Neural cell (in vitro differentiated cells): ENCODE data around the gene POU2F3. TPM values are rescaled to one million over a fixed set of nuclear protein-coding genes. Genes with fewer than 3 reads are reported as not detected.

Experiments
- H2AFZ ChIP-seq: fragments of 200-600, 300-800 bp; sonication (generic), shearing (Covaris generic); 2 replicates; pipeline ENCODE4 v1.6.0; 2014; ENCODE audit warnings: low read depth, mild to moderate bottlenecking, antibody characterized with exemption, low read length, moderate library complexity
- H3F3A ChIP-seq: fragments of 200-600 bp; shearing (Covaris generic); 2 replicates; pipeline ENCODE4 v1.6.1; 2016; ENCODE audit warnings: mild to moderate bottlenecking, moderate library complexity, mixed read lengths, antibody characterized with exemption, low read length; ENCODE audit not compliant: insufficient read depth, poor library complexity, severe bottlenecking
- H3K27ac ChIP-seq: fragments of 200-600, 300-800 bp; sonication (generic), shearing (Covaris generic); 2 replicates; pipeline ENCODE4 v1.5.1; 2014; ENCODE audit warnings: mild to moderate bottlenecking, low read length, moderate library complexity
- H3K27me3 ChIP-seq: fragments of 300-800, 200-600 bp; sonication (generic), shearing (Covaris generic); 2 replicates; pipeline ENCODE4 v1.6.0; 2014; ENCODE audit warnings: mild to moderate bottlenecking, low read depth, low read length, moderate library complexity; ENCODE audit not compliant: insufficient read depth
- H3K36me3 ChIP-seq: fragments of 300-800, 200-600 bp; sonication (generic), shearing (Covaris generic); 2 replicates; pipeline ENCODE4 v1.5.1; 2014; ENCODE audit warnings: mild to moderate bottlenecking, antibody characterized with exemption, low read length, moderate library complexity; ENCODE audit not compliant: insufficient read depth
- H3K4me2 ChIP-seq: fragments of 300-800, 200-600 bp; sonication (generic), shearing (Covaris generic); 2 replicates; pipeline ENCODE4 v1.6.0; 2014; ENCODE audit warnings: mild to moderate bottlenecking, low read length
- H3K4me3 ChIP-seq: fragments of 300-800, 200-600 bp; sonication (generic), shearing (Covaris generic); 2 replicates; pipeline ENCODE4 v1.5.1; 2014; ENCODE audit warnings: mild to moderate bottlenecking, low read length, moderate library complexity
- H3K79me2 ChIP-seq: fragments of 200-600 bp; shearing (Covaris generic); replicated peaks from 2 replicates; pipeline ENCODE4 v1.6.0; 2014; ENCODE audit warnings: mild to moderate bottlenecking, low read length, moderate library complexity; ENCODE audit not compliant: insufficient read depth
- H3K9ac ChIP-seq: fragments of 300-800, 200-600 bp; sonication (generic), shearing (Covaris generic); 2 replicates; pipeline ENCODE4 v1.6.1; 2016; ENCODE audit warnings: mild to moderate bottlenecking, low read length, mixed read lengths
- H3K9me2 ChIP-seq: fragments of 200-600 bp; shearing (Covaris generic); 2 replicates; pipeline ENCODE4 v1.6.1; 2016; ENCODE audit warnings: mild to moderate bottlenecking, low read length, mixed read lengths; ENCODE audit not compliant: insufficient read depth
- H3K9me3 ChIP-seq: fragments of 200-600, 300-800 bp; sonication (generic), shearing (Covaris generic); 2 replicates; pipeline ENCODE4 v1.6.1; 2016; ENCODE audit warnings: mild to moderate bottlenecking, mixed run types, low read length, moderate library complexity, mixed read lengths
- H4K20me1 ChIP-seq: fragments of 200-600 bp; shearing (Covaris generic); 2 replicates; pipeline ENCODE4 v1.6.1; 2016; ENCODE audit warnings: mild to moderate bottlenecking, mixed run types; ENCODE audit not compliant: insufficient read depth
- CTCF ChIP-seq: fragments of 450-650 bp; IDR thresholded peaks from 2 replicates; pipeline ENCODE4 v1.5.1; 2014; ENCODE audit warnings: antibody characterized with exemption, mild to moderate bottlenecking, moderate library complexity; ENCODE audit not compliant: poor library complexity, severe bottlenecking
- EP300 ChIP-seq: fragments of 450-650 bp; conservative IDR thresholded peaks from 2 replicates; pipeline ENCODE4 v1.6.1; 2014; ENCODE audit warnings: antibody characterized with exemption, mild to moderate bottlenecking, moderate library complexity; ENCODE audit not compliant: poor library complexity, severe bottlenecking
- EZH2 ChIP-seq: fragments of 200-600, 300-800 bp; shearing (Covaris generic), sonication (generic); IDR thresholded peaks from 2 replicates; pipeline ENCODE4 v1.6.1; 2014; ENCODE audit warnings: antibody characterized with exemption, low read length, borderline replicate concordance, mild to moderate bottlenecking; ENCODE audit not compliant: insufficient read depth, poor library complexity, severe bottlenecking
- MXI1 ChIP-seq: fragments of 450-650 bp; conservative IDR thresholded peaks from 2 replicates; pipeline ENCODE4 v1.6.1; 2014; ENCODE audit warnings: antibody characterized with exemption, mild to moderate bottlenecking; ENCODE audit not compliant: poor library complexity, severe bottlenecking
- POLR2AphosphoS5 ChIP-seq: IDR thresholded peaks from 2 replicates; pipeline ENCODE4 v1.6.1; 2012
- RAD21 ChIP-seq: fragments of 450-650 bp; conservative IDR thresholded peaks from 2 replicates; pipeline ENCODE4 v1.6.1; 2014; ENCODE audit warnings: antibody characterized with exemption, mild to moderate bottlenecking, moderate library complexity
- SMC3 ChIP-seq: fragments of 450-650 bp; conservative IDR thresholded peaks from 2 replicates; pipeline ENCODE4 v1.6.1; 2014; ENCODE audit warnings: antibody characterized with exemption, mild to moderate bottlenecking, moderate library complexity; ENCODE audit not compliant: poor library complexity
- TAF1 ChIP-seq: IDR thresholded peaks from 2 replicates; pipeline ENCODE4 v1.6.1; 2012; ENCODE audit warnings: low read depth
- polyA plus RNA-seq: library from polyadenylated mRNA; depleted of rRNA; stranded (reverse); fragments of >200 nt; gene quantifications from 2 replicates; pipeline ENCODE4 v1.2.3, GENCODE V29; 2014
- TF ChIP-seq, protein P1 (sequence below): IDR thresholded peaks from 2 replicates; pipeline ENCODE4 v1.6.1; 2012; ENCODE audit warnings: borderline replicate concordance

POU2F3 gene
- polyA plus RNA-seq, 1 donor from 2014 or later, result not detected

DNA sequence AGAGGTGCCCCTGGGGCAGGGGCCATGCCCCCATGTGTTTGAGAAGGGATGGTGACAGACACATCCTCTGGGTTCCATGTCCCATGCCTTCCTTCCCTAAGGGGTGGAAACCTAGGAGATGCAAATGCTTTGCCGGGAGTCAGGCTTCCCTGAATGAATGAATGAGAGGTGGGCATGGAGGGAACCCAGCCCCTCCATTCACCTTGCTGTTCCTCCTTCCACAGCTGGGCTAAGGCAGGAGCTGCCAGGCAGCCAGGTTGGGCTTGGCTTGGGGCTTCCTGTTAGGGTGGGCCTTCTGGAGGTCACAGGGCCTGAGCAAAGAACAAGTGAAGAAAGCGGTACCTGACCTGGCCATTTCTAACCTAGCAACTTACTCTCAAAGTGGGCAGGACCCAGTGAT, 926 bp downstream of the POU2F3 start:
- H3K79me2 ChIP-seq, result no peaks in the 10 kb centered on the region
- no peaks in the 10 kb centered on the region for H3K9me2 ChIP-seq
- no peaks in the 10 kb centered on the region for H3K9me3 ChIP-seq
- no peak overlapping the region for H3K9ac ChIP-seq
- no peaks in the 10 kb centered on the region for H4K20me1 ChIP-seq
- peaks cover 32% of the 10 kb centered on the region for H3K27me3 ChIP-seq
- no peak overlapping the region for H3K4me2 ChIP-seq
- TF ChIP-seq SMC3 (no peak), EZH2 (no peak), CTCF (no peak), EP300 (no peak), POLR2AphosphoS5 (no peak), TAF1 (no peak), RAD21 (no peak), MXI1 (no peak)
- TF ChIP-seq, protein P1, sequence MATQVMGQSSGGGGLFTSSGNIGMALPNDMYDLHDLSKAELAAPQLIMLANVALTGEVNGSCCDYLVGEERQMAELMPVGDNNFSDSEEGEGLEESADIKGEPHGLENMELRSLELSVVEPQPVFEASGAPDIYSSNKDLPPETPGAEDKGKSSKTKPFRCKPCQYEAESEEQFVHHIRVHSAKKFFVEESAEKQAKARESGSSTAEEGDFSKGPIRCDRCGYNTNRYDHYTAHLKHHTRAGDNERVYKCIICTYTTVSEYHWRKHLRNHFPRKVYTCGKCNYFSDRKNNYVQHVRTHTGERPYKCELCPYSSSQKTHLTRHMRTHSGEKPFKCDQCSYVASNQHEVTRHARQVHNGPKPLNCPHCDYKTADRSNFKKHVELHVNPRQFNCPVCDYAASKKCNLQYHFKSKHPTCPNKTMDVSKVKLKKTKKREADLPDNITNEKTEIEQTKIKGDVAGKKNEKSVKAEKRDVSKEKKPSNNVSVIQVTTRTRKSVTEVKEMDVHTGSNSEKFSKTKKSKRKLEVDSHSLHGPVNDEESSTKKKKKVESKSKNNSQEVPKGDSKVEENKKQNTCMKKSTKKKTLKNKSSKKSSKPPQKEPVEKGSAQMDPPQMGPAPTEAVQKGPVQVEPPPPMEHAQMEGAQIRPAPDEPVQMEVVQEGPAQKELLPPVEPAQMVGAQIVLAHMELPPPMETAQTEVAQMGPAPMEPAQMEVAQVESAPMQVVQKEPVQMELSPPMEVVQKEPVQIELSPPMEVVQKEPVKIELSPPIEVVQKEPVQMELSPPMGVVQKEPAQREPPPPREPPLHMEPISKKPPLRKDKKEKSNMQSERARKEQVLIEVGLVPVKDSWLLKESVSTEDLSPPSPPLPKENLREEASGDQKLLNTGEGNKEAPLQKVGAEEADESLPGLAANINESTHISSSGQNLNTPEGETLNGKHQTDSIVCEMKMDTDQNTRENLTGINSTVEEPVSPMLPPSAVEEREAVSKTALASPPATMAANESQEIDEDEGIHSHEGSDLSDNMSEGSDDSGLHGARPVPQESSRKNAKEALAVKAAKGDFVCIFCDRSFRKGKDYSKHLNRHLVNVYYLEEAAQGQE, result no peak
- H3K27ac ChIP-seq, result no peak overlapping the region
- H3K4me3 ChIP-seq, result no peak overlapping the region
- no peaks in the 10 kb centered on the region for H3F3A ChIP-seq
- no peak overlapping the region for H2AFZ ChIP-seq
- H3K36me3 ChIP-seq, result no peaks in the 10 kb centered on the region

- Histone ChIP-seq H3F3A (no peaks in the 10 kb centered on the region), H3K27me3 (peaks cover 32% of the 10 kb centered on the region), H3K36me3 (no peaks in the 10 kb centered on the region), H3K27ac (no peak overlapping the region), H3K9me2 (no peaks in the 10 kb centered on the region), H3K9me3 (no peaks in the 10 kb centered on the region), H4K20me1 (no peaks in the 10 kb centered on the region), H3K79me2 (no peaks in the 10 kb centered on the region), H3K9ac (no peak overlapping the region), H3K4me2 (no peak overlapping the region), H3K4me3 (no peak overlapping the region), H2AFZ (no peak overlapping the region)
- no peak for TF ChIP-seq CTCF
- TF ChIP-seq SMC3, result no peak
Measured at GRCh38 chr11:120241277-120241676, 1.3 kb downstream of the POU2F3 start.
